ENCODE measurements around the gene PCED1B. TPM values are rescaled to one million over a fixed set of nuclear protein-coding genes. Genes with fewer than 3 reads are reported as not detected.
A peak's percentile ranks its signal among the peaks of the same experiment; 100 is the strongest.
"Not testable (repeated sequence)": the region's sequence is repeated elsewhere in the genome, so short reads cannot be mapped to it uniquely, and the experiment has no call there.

PCED1B gene
- total RNA-seq, 1 donor from 2014 or later = 0.91 TPM

- Mint-ChIP-seq H3K4me1 (ENCODE audit: low read depth) (peaks cover 15% of the 10 kb centered on the region), H3K36me3 (ENCODE audit: insufficient read depth) (peaks cover 5% of the 10 kb centered on the region), H3K4me3 (ENCODE audit: low read depth) (no peak overlapping the region), H3K9me3 (ENCODE audit: low read depth) (peaks cover 20% of the 10 kb centered on the region), H3K27me3 (no peaks in the 10 kb centered on the region), H3K27ac (peak overlapping the region; percentile 81)
- TF ChIP-seq CTCF (IDR thresholded peaks at IDR 0.05; ENCODE audit: unreplicated experiment) = no peak
- no peak for DNase-seq (ENCODE audit: low spot score, unreplicated experiment)
These were observed 38.1 kb upstream of the PCED1B start for GRCh38 chr12:47041327-47041726.

- peaks cover 2% of the 10 kb centered on the region for H3K36me3 Mint-ChIP-seq (ENCODE audit: insufficient read depth)
- TF ChIP-seq CTCF (IDR thresholded peaks at IDR 0.05; ENCODE audit: unreplicated experiment) = no peak
- peaks cover 26% of the 10 kb centered on the region for H3K9me3 Mint-ChIP-seq (ENCODE audit: low read depth)
- no peak for DNase-seq (ENCODE audit: low spot score, unreplicated experiment)
- no peaks in the 10 kb centered on the region for H3K27me3 Mint-ChIP-seq
- no peak overlapping the region for H3K4me3 Mint-ChIP-seq (ENCODE audit: low read depth)
- H3K4me1 Mint-ChIP-seq (ENCODE audit: low read depth) = no peaks in the 10 kb centered on the region
- no peak overlapping the region for H3K27ac Mint-ChIP-seq
These were observed 30.9 kb upstream of the PCED1B start for GRCh38 chr12:47048541-47048940.

DNA sequence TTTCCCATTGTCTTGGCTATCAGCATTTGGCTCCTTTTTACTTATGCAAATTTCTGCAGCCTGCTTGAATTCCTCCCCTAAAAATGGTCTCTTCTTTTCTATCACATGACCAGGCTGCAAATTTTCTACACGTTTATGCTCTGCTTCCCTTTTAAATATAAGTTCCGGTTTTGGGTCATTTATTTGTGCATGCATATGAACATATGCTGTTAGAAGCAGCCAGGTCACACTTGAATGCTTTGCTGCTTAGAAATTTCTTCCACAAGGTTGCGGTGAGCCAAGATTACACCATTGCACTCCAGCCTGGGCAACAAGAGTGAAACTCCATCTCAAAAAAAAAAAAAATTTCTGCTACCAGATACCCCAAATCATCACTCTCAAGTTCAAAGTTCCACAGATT, 28.1 kb upstream of the PCED1B start:
- not testable (repeated sequence) for H3K27ac Mint-ChIP-seq; H3K27me3 Mint-ChIP-seq; H3K4me3 Mint-ChIP-seq (ENCODE audit: low read depth); DNase-seq (ENCODE audit: low spot score, unreplicated experiment); H3K36me3 Mint-ChIP-seq (ENCODE audit: insufficient read depth); H3K4me1 Mint-ChIP-seq (ENCODE audit: low read depth)
- peaks cover 27% of the 10 kb centered on the region for H3K9me3 Mint-ChIP-seq (ENCODE audit: low read depth)

- no peak overlapping the region for H3K4me3 Mint-ChIP-seq (ENCODE audit: low read depth)
- no peaks in the 10 kb centered on the region for H3K27me3 Mint-ChIP-seq
- H3K4me1 Mint-ChIP-seq (ENCODE audit: low read depth) = no peaks in the 10 kb centered on the region
- H3K9me3 Mint-ChIP-seq (ENCODE audit: low read depth) = peaks cover 31% of the 10 kb centered on the region
- H3K36me3 Mint-ChIP-seq (ENCODE audit: insufficient read depth) = peaks cover 6% of the 10 kb centered on the region
- no peak for DNase-seq (ENCODE audit: low spot score, unreplicated experiment)
- no peak overlapping the region for H3K27ac Mint-ChIP-seq
- TF ChIP-seq CTCF (IDR thresholded peaks at IDR 0.05; ENCODE audit: unreplicated experiment) = no peak
These were observed 27.1 kb upstream of the PCED1B start for GRCh38 chr12:47052274-47052673.

GRCh38 chr12:47053961-47054360, 25.5 kb upstream of the PCED1B start:
- no peaks in the 10 kb centered on the region for H3K27me3 Mint-ChIP-seq
- no peaks in the 10 kb centered on the region for H3K4me1 Mint-ChIP-seq (ENCODE audit: low read depth)
- no peak overlapping the region for H3K4me3 Mint-ChIP-seq (ENCODE audit: low read depth)
- no peak for TF ChIP-seq CTCF (IDR thresholded peaks at IDR 0.05; ENCODE audit: unreplicated experiment)
- H3K27ac Mint-ChIP-seq = no peak overlapping the region
- peaks cover 30% of the 10 kb centered on the region for H3K9me3 Mint-ChIP-seq (ENCODE audit: low read depth)
- peaks cover 6% of the 10 kb centered on the region for H3K36me3 Mint-ChIP-seq (ENCODE audit: insufficient read depth)
- no peak for DNase-seq (ENCODE audit: low spot score, unreplicated experiment)

- no peaks in the 10 kb centered on the region for H3K4me1 Mint-ChIP-seq (ENCODE audit: low read depth)
- no peak for TF ChIP-seq CTCF (IDR thresholded peaks at IDR 0.05; ENCODE audit: unreplicated experiment)
- no peaks in the 10 kb centered on the region for H3K27me3 Mint-ChIP-seq
- no peak overlapping the region for H3K4me3 Mint-ChIP-seq (ENCODE audit: low read depth)
- H3K9me3 Mint-ChIP-seq (ENCODE audit: low read depth) = peaks cover 29% of the 10 kb centered on the region
- no peak for DNase-seq (ENCODE audit: low spot score, unreplicated experiment)
- H3K36me3 Mint-ChIP-seq (ENCODE audit: insufficient read depth) = peaks cover 6% of the 10 kb centered on the region
- no peak overlapping the region for H3K27ac Mint-ChIP-seq
These were observed 24.8 kb upstream of the PCED1B start for GRCh38 chr12:47054659-47055058.

GRCh38 chr12:47055856-47056255, 23.6 kb upstream of the PCED1B start:
- not testable (repeated sequence) for H3K36me3 Mint-ChIP-seq (ENCODE audit: insufficient read depth); H3K4me1 Mint-ChIP-seq (ENCODE audit: low read depth); H3K27me3 Mint-ChIP-seq; DNase-seq (ENCODE audit: low spot score, unreplicated experiment); H3K27ac Mint-ChIP-seq; H3K4me3 Mint-ChIP-seq (ENCODE audit: low read depth)
- peaks cover 25% of the 10 kb centered on the region for H3K9me3 Mint-ChIP-seq (ENCODE audit: low read depth)

DNA sequence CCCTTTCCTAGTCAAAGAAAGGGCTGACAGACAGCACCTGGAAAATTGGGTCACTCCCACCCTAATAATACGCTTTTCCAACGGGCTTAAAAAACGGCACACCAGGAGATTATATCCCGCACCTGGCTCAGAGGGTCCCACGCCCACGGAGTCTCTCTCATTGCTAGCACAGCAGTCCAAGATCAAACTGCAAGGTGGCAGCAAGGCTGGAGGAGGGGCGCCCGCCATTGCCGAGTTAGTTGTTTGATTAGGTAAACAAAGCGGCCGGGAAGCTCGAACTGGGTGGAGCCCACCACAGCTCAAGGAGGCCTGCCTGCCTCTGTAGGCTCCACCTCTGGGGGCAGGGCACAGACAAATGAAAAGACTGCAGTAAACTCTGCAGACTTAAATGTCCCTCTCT, 22.5 kb upstream of the PCED1B start:
- H3K36me3 Mint-ChIP-seq (ENCODE audit: insufficient read depth); DNase-seq (ENCODE audit: low spot score, unreplicated experiment); H3K4me1 Mint-ChIP-seq (ENCODE audit: low read depth); H3K27ac Mint-ChIP-seq; H3K27me3 Mint-ChIP-seq; H3K4me3 Mint-ChIP-seq (ENCODE audit: low read depth): not testable (repeated sequence)
- peaks cover 17% of the 10 kb centered on the region for H3K9me3 Mint-ChIP-seq (ENCODE audit: low read depth)

DNA sequence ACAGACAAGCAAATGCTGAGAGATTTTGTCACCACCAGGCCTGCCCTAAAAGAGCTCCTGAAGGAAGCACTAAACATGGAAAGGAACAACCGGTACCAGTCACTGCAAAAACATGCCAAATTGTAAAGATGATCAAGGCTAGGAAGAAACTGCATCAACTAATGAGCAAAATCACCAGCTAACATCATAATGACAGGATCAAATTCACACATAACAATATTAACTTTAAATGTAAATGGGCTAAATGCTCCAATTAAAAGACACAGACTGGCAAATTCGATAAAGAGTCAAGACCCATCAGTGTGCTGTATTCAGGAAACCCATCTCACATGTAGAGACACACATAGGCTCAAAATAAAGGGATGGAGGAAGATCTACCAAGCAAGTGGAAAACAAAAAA, 20.8 kb upstream of the PCED1B start:
- not testable (repeated sequence) for H3K27me3 Mint-ChIP-seq; DNase-seq (ENCODE audit: low spot score, unreplicated experiment); H3K4me3 Mint-ChIP-seq (ENCODE audit: low read depth); H3K27ac Mint-ChIP-seq; H3K36me3 Mint-ChIP-seq (ENCODE audit: insufficient read depth); H3K4me1 Mint-ChIP-seq (ENCODE audit: low read depth)
- H3K9me3 Mint-ChIP-seq (ENCODE audit: low read depth) = peaks cover 15% of the 10 kb centered on the region
